IMR-90 (cell line): ENCODE data around the gene RBPJ. TPM values are rescaled to one million over a fixed set of nuclear protein-coding genes. Genes with fewer than 3 reads are reported as not detected.

Experiments used
- ATAC-seq: fragments of 200-7000 bp; cut with Tn5 transposase; 2 replicates; pipeline ENCODE4 v1.9.1; 2020; ENCODE audit warnings: low read depth, mild to moderate bottlenecking, moderate library complexity
- BruUV-seq: library from RNA; stranded (reverse); fragments of 400-500 nt; replicated peaks from 2 replicates; lab custom pipeline; 2021; lab: Mats Ljungman, UMichigan
- CTCF ChIA-PET: fragments of 300-600 bp; formaldehyde crosslinking; extraction: SDS; loops from one replicate; lab custom pipeline; 2021; ENCODE audit warnings: antibody characterized with exemption; lab: Yijun Ruan, JAX
- POLR2A ChIA-PET: fragments of 300-600 bp; sonication (Branson Sonifier 250); formaldehyde crosslinking; loops from one replicate; lab custom pipeline; 2022; ENCODE audit warnings: antibody characterized with exemption; ENCODE audit not compliant: unreplicated experiment; lab: Charles Lee
- DNase-seq: peaks from one replicate; pipeline ENCODE4 v3.0.0; 2013
- H2AFZ ChIP-seq: replicated peaks from 2 replicates; pipeline ENCODE3; 2013; ENCODE audit warnings: low read length, mild to moderate bottlenecking; ENCODE audit not compliant: poor library complexity
- H2AK5ac ChIP-seq: 2 replicates; pipeline ENCODE4 v1.6.1; 2013; ENCODE audit warnings: low read depth, low read length, inconsistent platforms
- H2AK9ac ChIP-seq: replicated peaks from 2 replicates; pipeline ENCODE3; 2013; ENCODE audit warnings: mild to moderate bottlenecking, low read depth, low read length, moderate library complexity; ENCODE audit not compliant: poor library complexity
- H2BK120ac ChIP-seq: 2 replicates; pipeline ENCODE4 v1.6.1; 2013; ENCODE audit warnings: low read depth, low read length, inconsistent platforms
- H2BK15ac ChIP-seq: 3 replicates; pipeline ENCODE4 v1.6.1; 2013; ENCODE audit warnings: low read depth, low read length, inconsistent platforms
- H2BK20ac ChIP-seq: 2 replicates; pipeline ENCODE4 v1.6.1; 2013; ENCODE audit warnings: low read depth, mild to moderate bottlenecking, inconsistent platforms, low read length, moderate library complexity
- H2BK5ac ChIP-seq: 2 replicates; pipeline ENCODE4 v1.6.1; 2013; ENCODE audit warnings: mild to moderate bottlenecking, low read depth, low read length, inconsistent platforms; ENCODE audit not compliant: poor library complexity, severe bottlenecking
- H3K14ac ChIP-seq: replicated peaks from 2 replicates; pipeline ENCODE4 v1.6.1; 2013; ENCODE audit warnings: low read depth, low read length, inconsistent platforms
- H3K18ac ChIP-seq: 2 replicates; pipeline ENCODE4 v1.6.1; 2013; ENCODE audit warnings: low read depth, low read length, control low read depth
- H3K23ac ChIP-seq: 2 replicates; pipeline ENCODE4 v1.6.1; 2013; ENCODE audit warnings: low read depth, low read length, inconsistent platforms
- H3K27ac ChIP-seq: 2 replicates; pipeline ENCODE4 v1.5.1; 2013; ENCODE audit warnings: mild to moderate bottlenecking, control low read depth, low read length; ENCODE audit not compliant: insufficient read depth
- H3K27me3 ChIP-seq: 2 replicates; pipeline ENCODE4 v1.6.1; 2013; ENCODE audit warnings: low read length; ENCODE audit not compliant: control insufficient read depth, insufficient read depth
- H3K36me3 ChIP-seq: 2 replicates; pipeline ENCODE4 v1.6.1; 2013; ENCODE audit warnings: low read length, mixed read lengths; ENCODE audit not compliant: control insufficient read depth, insufficient read depth
- H3K4ac ChIP-seq: 2 replicates; pipeline ENCODE4 v1.6.1; 2013; ENCODE audit warnings: low read depth, low read length, inconsistent platforms
- H3K4me1 ChIP-seq: 2 replicates; pipeline ENCODE4 v1.6.1; 2013; ENCODE audit warnings: low read length, mixed read lengths; ENCODE audit not compliant: control insufficient read depth, insufficient read depth
- H3K4me2 ChIP-seq: 2 replicates; pipeline ENCODE4 v1.6.1; 2013; ENCODE audit warnings: low read depth, mild to moderate bottlenecking, control low read depth, low read length, moderate library complexity
- H3K4me3 ChIP-seq: 2 replicates; pipeline ENCODE4 v1.5.1; 2013; ENCODE audit warnings: low read depth, mild to moderate bottlenecking, control low read depth, low read length, moderate library complexity; ENCODE audit not compliant: insufficient read depth
- H3K56ac ChIP-seq: 2 replicates; pipeline ENCODE4 v1.6.1; 2013; ENCODE audit warnings: low read length, inconsistent platforms; ENCODE audit not compliant: insufficient read depth; ENCODE audit errors: extremely low read depth
- H3K79me1 ChIP-seq, 2 experiments: 2 replicates each; pipeline ENCODE4 v1.6.1; 2013; ENCODE audit warnings: low read length in 2 of 2, inconsistent platforms in 1 of 2, low read depth in 1 of 2
- H3K9ac ChIP-seq: 2 replicates; pipeline ENCODE4 v1.6.1; 2013; ENCODE audit warnings: low read depth, low read length, control low read depth
- H3K9me1 ChIP-seq: 2 replicates; pipeline ENCODE4 v1.6.1; 2013; ENCODE audit warnings: low read length, inconsistent platforms; ENCODE audit not compliant: insufficient read depth
- H3K9me3 ChIP-seq: 2 replicates; pipeline ENCODE4 v1.6.1; 2013; ENCODE audit warnings: low read length; ENCODE audit not compliant: control insufficient read depth, insufficient read depth
- H4K20me1 ChIP-seq: 2 replicates; pipeline ENCODE4 v1.6.1; 2013; ENCODE audit warnings: low read length, inconsistent platforms; ENCODE audit not compliant: insufficient read depth
- H4K5ac ChIP-seq: 2 replicates; pipeline ENCODE4 v1.6.1; 2013; ENCODE audit warnings: mild to moderate bottlenecking, low read depth, low read length, control low read depth
- H4K8ac ChIP-seq, 2 experiments: 2 replicates each; pipeline ENCODE4 v1.6.1; 2013; ENCODE audit warnings: low read depth in 2 of 2, low read length in 2 of 2, control low read depth in 1 of 2, inconsistent platforms in 1 of 2
- H4K91ac ChIP-seq: 2 replicates; pipeline ENCODE4 v1.6.1; 2013; ENCODE audit warnings: low read depth, low read length, inconsistent platforms; ENCODE audit not compliant: insufficient read depth
- BHLHE40 ChIP-seq: fragments of 150-350 bp; IDR thresholded peaks from 2 replicates; pipeline ENCODE4 v1.6.1; 2016; ENCODE audit warnings: mild to moderate bottlenecking, low read depth, low read length
- CEBPB ChIP-seq: IDR thresholded peaks from 2 replicates; pipeline ENCODE4 v1.6.1; 2012; ENCODE audit warnings: low read depth, low read length, improper control_type of control experiment
- CHD1 ChIP-seq: IDR thresholded peaks from 2 replicates; pipeline ENCODE4 v1.6.1; 2012; ENCODE audit warnings: low read depth, low read length, improper control_type of control experiment
- CTCF ChIP-seq: conservative IDR thresholded peaks from 2 replicates; pipeline ENCODE4 v1.5.1; 2012; ENCODE audit warnings: mild to moderate bottlenecking, low read depth, low read length, improper control_type of control experiment
- ELK1 ChIP-seq: fragments of 150-350 bp; IDR thresholded peaks from 2 replicates; pipeline ENCODE4 v1.6.1; 2016; ENCODE audit warnings: low read depth, mild to moderate bottlenecking, low read length, moderate library complexity, borderline replicate concordance
- MAFK ChIP-seq: IDR thresholded peaks from 2 replicates; pipeline ENCODE4 v1.6.1; 2012; ENCODE audit warnings: low read depth, low read length, improper control_type of control experiment
- MAZ ChIP-seq: IDR thresholded peaks from 2 replicates; pipeline ENCODE4 v1.6.1; 2012; ENCODE audit warnings: low read depth, mild to moderate bottlenecking, low read length, improper control_type of control experiment, moderate library complexity, borderline replicate concordance
- MXI1 ChIP-seq: IDR thresholded peaks from 2 replicates; pipeline ENCODE4 v1.6.1; 2012; ENCODE audit warnings: low read depth, mild to moderate bottlenecking, low read length, moderate library complexity, borderline replicate concordance
- NFE2L2 ChIP-seq: fragments of 150-350 bp; IDR thresholded peaks from 2 replicates; pipeline ENCODE4 v1.6.1; 2016; ENCODE audit warnings: low read depth, mild to moderate bottlenecking, low read length
- POLR2A ChIP-seq: IDR thresholded peaks from 2 replicates; pipeline ENCODE4 v1.6.1; 2012; ENCODE audit warnings: mild to moderate bottlenecking, low read depth, low read length
- RAD21 ChIP-seq: IDR thresholded peaks from 2 replicates; pipeline ENCODE4 v1.6.1; 2012; ENCODE audit warnings: low read length, improper control_type of control experiment
- SMC3 ChIP-seq: fragments of 150-350 bp; IDR thresholded peaks from 2 replicates; pipeline ENCODE4 v1.6.1; 2016; ENCODE audit warnings: low read depth, mild to moderate bottlenecking, antibody characterized with exemption, low read length, moderate library complexity
- USF2 ChIP-seq: fragments of 150-350 bp; IDR thresholded peaks from 2 replicates; pipeline ENCODE4 v1.6.1; 2017; ENCODE audit warnings: mild to moderate bottlenecking, antibody characterized with exemption, low read length, low read depth
- WGBS, 2 experiments: methylation state at CpG; one replicate each; pipeline versions ENCODE4 v1.1.5 to v1.1.7; 2013; ENCODE audit warnings: missing lambda C conversion rate in 2 of 2; ENCODE audit not compliant: insufficient read length in 1 of 2; ENCODE audit errors: extremely low coverage in 2 of 2; 5-methylcytosine and 5-hydroxymethylcytosine counted together
- dilution Hi-C: fragments of 300-500 bp; cut with HindIII; formaldehyde crosslinking; loops from one replicate; pipeline ENCODE4 v1.14.3; 2018; ENCODE audit warnings: low sequenced_read_pairs; ENCODE audit not compliant: unreplicated experiment
- in situ Hi-C: fragments of 300-500 bp; cut with MboI; formaldehyde crosslinking; loops from 3 replicates; pipeline ENCODE4 v1.14.3; 2019; ENCODE audit warnings: low sequenced_read_pairs, inconsistent platforms, mixed read lengths
- intact Hi-C: fragments of 100-400 bp; cut with micrococcal nuclease; formaldehyde crosslinking; loops from 2 replicates; pipeline ENCODE4 v1.10.0; 2022
- polyA plus RNA-seq, 3 experiments: library from polyadenylated mRNA; depleted of rRNA; stranded (reverse); fragments of >200 nt; gene quantifications; 2 replicates each; pipeline ENCODE4 v1.2.3, GENCODE V29; 2012; ENCODE audit warnings: low replicate concordance in 1 of 3
- total RNA-seq: library from RNA; depleted of rRNA; stranded (reverse); fragments of >200 nt; gene quantifications from 2 replicates; pipeline ENCODE4 v1.2.3, GENCODE V29; 2012

RBPJ gene
- total and polyA plus RNA-seq, 2 of the 4 experiments (the other 2 are of a cell fraction) = 50.3 to 148 TPM

GRCh38 chr4:26431461-26432180 is 110.8 kb downstream of the RBPJ start:
- Histone ChIP-seq H3K18ac (no peak overlapping the region), H3K14ac (no peak overlapping the region), H2AK9ac (no peak overlapping the region), H2BK5ac (no peak overlapping the region), H3K27ac (no peak overlapping the region), H3K4me3 (no peak overlapping the region), H3K27me3 (no peaks in the 10 kb centered on the region), H3K4ac (no peak overlapping the region), H2AFZ (no peak overlapping the region), H2BK20ac (no peak overlapping the region), H3K79me1 (peaks cover 12 to 32% of the 10 kb centered on the region in 2 experiments), H2BK120ac (no peak overlapping the region), H3K36me3 (peaks cover 23% of the 10 kb centered on the region), H4K5ac (no peak overlapping the region), H3K23ac (no peak overlapping the region), H3K9ac (no peak overlapping the region), H2AK5ac (no peak overlapping the region), H2BK15ac (no peak overlapping the region), H3K4me1 (peaks cover 5% of the 10 kb centered on the region), H3K9me1 (peaks cover 3% of the 10 kb centered on the region), H3K56ac (no peak overlapping the region), H3K9me3 (no peaks in the 10 kb centered on the region), H4K20me1 (no peaks in the 10 kb centered on the region), H4K8ac (no peak overlapping the region), H4K91ac (no peak overlapping the region), H3K4me2 (no peak overlapping the region)
- no TSS peak for BruUV-seq
- ATAC-seq (no peak), DNase-seq (peak; percentile 55)
- intact Hi-C loops = loop anchor here (1.0 kb wide), 1 partner anchor 289 kb away; no protein-coding TSS in a partner anchor
- POLR2A ChIA-PET = no interaction called here
- no peak for TF ChIP-seq CTCF
- no peak for TF ChIP-seq MAFK
- TF ChIP-seq MXI1 = no peak
- TF ChIP-seq SMC3 = no peak
- TF ChIP-seq BHLHE40 = no peak
- no peak for TF ChIP-seq NFE2L2
- no peak for TF ChIP-seq POLR2A
- TF ChIP-seq MAZ = no peak
- no peak for TF ChIP-seq RAD21
- TF ChIP-seq CHD1 = no peak
- no peak for TF ChIP-seq ELK1
- TF ChIP-seq USF2 = no peak
- no peak for TF ChIP-seq CEBPB
- dilution Hi-C loops = no loop called here
- CTCF ChIA-PET = interaction anchor here (0.6 to 1.1 kb wide), 4 partner anchors 26 to 568 kb away, joined by 3 to 10 read pairs (median 4); no protein-coding TSS in a partner anchor
- no CpG with 5 or more reads among the region's 2 CpGs for WGBS, 2 experiments
- in situ Hi-C loops = no loop called here
